Dendritic cell treated with granulocyte-macrophage colony-stimulating factor and Interleukin-4, amounts not matched to agents 40 ng/mL and 50 ng/mL, for 4 days (primary cell): ENCODE results near the gene FMO1.

ENCODE experiments used
- H3K27ac Mint-ChIP-seq: one replicate; pipeline ENCODE4 v1.8.0; 2022; ENCODE audit warnings: mild to moderate bottlenecking, mixed read lengths
- H3K27me3 Mint-ChIP-seq: one replicate; pipeline ENCODE4 v1.8.0; 2022; ENCODE audit warnings: mild to moderate bottlenecking, mixed read lengths
- H3K36me3 Mint-ChIP-seq: one replicate; pipeline ENCODE4 v1.8.0; 2022; ENCODE audit warnings: low read depth, mixed read lengths
- H3K4me1 Mint-ChIP-seq: one replicate; pipeline ENCODE4 v1.8.0; 2022; ENCODE audit warnings: low read depth, mixed read lengths
- H3K4me3 Mint-ChIP-seq: one replicate; pipeline ENCODE4 v1.8.0; 2022; ENCODE audit warnings: mild to moderate bottlenecking, moderate library complexity, mixed read lengths
- H3K9me3 Mint-ChIP-seq: one replicate; pipeline ENCODE4 v1.8.0; 2022; ENCODE audit warnings: mixed read lengths
- intact Hi-C: fragments of 100-400 bp; cut with micrococcal nuclease; formaldehyde crosslinking; loops from one replicate; pipeline ENCODE4 v1.15.0; 2022

FMO1 gene

GRCh38 chr1:171251042-171251951 lies 3.0 kb downstream of the FMO1 start:
- intact Hi-C loops, result no loop called here
- Mint-ChIP-seq H3K4me1 (peaks cover 6% of the 10 kb centered on the region), H3K9me3 (no peaks in the 10 kb centered on the region), H3K27me3 (peaks cover 28% of the 10 kb centered on the region), H3K4me3 (peak overlapping the region; percentile 69), H3K27ac (no peak overlapping the region), H3K36me3 (no peaks in the 10 kb centered on the region)

DNA sequence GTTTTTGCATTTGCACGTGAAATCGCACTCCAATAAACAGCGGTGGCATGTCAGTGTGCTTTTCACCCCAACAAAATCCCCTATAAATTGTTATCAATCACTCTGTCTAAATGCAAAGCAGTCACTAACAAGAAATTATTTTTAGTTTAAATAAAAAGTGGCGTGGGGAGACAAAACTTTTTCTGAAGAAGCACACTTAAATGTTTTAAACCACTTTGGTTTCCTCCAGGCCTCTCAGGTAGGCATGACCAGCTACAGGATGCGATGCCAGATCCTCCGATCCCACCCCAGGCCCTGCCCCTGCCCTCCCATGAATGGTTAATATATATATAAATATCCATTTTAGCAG lies 3.6 kb downstream of the FMO1 start:
- Mint-ChIP-seq H3K9me3 (no peaks in the 10 kb centered on the region), H3K4me3 (no peak overlapping the region), H3K27me3 (peaks cover 28% of the 10 kb centered on the region), H3K4me1 (peaks cover 6% of the 10 kb centered on the region), H3K36me3 (no peaks in the 10 kb centered on the region), H3K27ac (no peak overlapping the region)
- intact Hi-C loops, result no loop called here

GRCh38 chr1:171252482-171252881 lies 4.2 kb downstream of the FMO1 start:
- H3K27ac Mint-ChIP-seq, result no peak overlapping the region
- H3K36me3 Mint-ChIP-seq, result no peaks in the 10 kb centered on the region
- intact Hi-C loops, result no loop called here
- H3K27me3 Mint-ChIP-seq, result peaks cover 26% of the 10 kb centered on the region
- peaks cover 6% of the 10 kb centered on the region for H3K4me1 Mint-ChIP-seq
- H3K9me3 Mint-ChIP-seq, result no peaks in the 10 kb centered on the region
- no peak overlapping the region for H3K4me3 Mint-ChIP-seq

DNA sequence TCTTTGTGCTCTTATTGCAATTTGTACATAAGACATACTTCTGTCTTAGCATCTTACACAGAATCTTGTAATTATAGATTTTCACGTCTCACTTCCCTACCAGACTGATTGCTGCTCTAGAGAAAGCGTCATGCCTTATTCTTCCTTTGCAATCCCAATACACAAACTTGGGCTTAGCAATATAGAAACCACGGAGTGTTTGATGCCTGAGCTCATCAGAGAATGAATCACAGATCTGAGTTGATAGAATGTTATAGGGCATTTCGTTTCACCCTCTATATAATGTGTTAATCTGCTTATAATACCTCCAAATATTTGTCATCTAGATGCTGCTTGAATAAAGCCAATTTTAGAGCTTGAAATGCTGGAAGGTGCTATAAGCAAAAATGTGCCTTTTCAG lies 6.6 kb downstream of the FMO1 start:
- intact Hi-C loops, result no loop called here
- Mint-ChIP-seq H3K4me3 (no peak overlapping the region), H3K4me1 (peaks cover 6% of the 10 kb centered on the region), H3K27me3 (peaks cover 21% of the 10 kb centered on the region), H3K27ac (no peak overlapping the region), H3K9me3 (no peaks in the 10 kb centered on the region), H3K36me3 (no peaks in the 10 kb centered on the region)

- Mint-ChIP-seq H3K36me3 (no peaks in the 10 kb centered on the region), H3K4me3 (no peak overlapping the region), H3K27ac (no peak overlapping the region)
Observed at GRCh38 chr1:171256940-171257606, 8.8 kb downstream of the FMO1 start.

GRCh38 chr1:171257607-171258076 lies 9.3 kb downstream of the FMO1 start:
- H3K4me3 Mint-ChIP-seq, result no peak overlapping the region
- H3K27ac Mint-ChIP-seq, result no peak overlapping the region
- H3K27me3 Mint-ChIP-seq, result peaks cover 5% of the 10 kb centered on the region
- no peaks in the 10 kb centered on the region for H3K36me3 Mint-ChIP-seq
- H3K4me1 Mint-ChIP-seq, result no peaks in the 10 kb centered on the region
- no peaks in the 10 kb centered on the region for H3K9me3 Mint-ChIP-seq
- intact Hi-C loops, result no loop called here

More at GRCh38 chr1:171256940-171257606, 8.8 kb downstream of the FMO1 start:
- intact Hi-C loops, result no loop called here
- peaks cover 9% of the 10 kb centered on the region for H3K27me3 Mint-ChIP-seq
- H3K4me1 Mint-ChIP-seq, result no peaks in the 10 kb centered on the region
- no peaks in the 10 kb centered on the region for H3K9me3 Mint-ChIP-seq

- H3K36me3 Mint-ChIP-seq, result no peaks in the 10 kb centered on the region
- intact Hi-C loops, result no loop called here
- no peak overlapping the region for H3K4me3 Mint-ChIP-seq
- no peak overlapping the region for H3K27ac Mint-ChIP-seq
- H3K27me3 Mint-ChIP-seq, result peaks cover 2% of the 10 kb centered on the region
- no peaks in the 10 kb centered on the region for H3K4me1 Mint-ChIP-seq
- H3K9me3 Mint-ChIP-seq, result no peaks in the 10 kb centered on the region
Observed at GRCh38 chr1:171258429-171258828, 10.1 kb downstream of the FMO1 start.

GRCh38 chr1:171258943-171259342 lies 10.6 kb downstream of the FMO1 start:
- H3K9me3 Mint-ChIP-seq, result no peaks in the 10 kb centered on the region
- H3K36me3 Mint-ChIP-seq, result no peaks in the 10 kb centered on the region
- no peaks in the 10 kb centered on the region for H3K4me1 Mint-ChIP-seq
- H3K27ac Mint-ChIP-seq, result no peak overlapping the region
- peaks cover 2% of the 10 kb centered on the region for H3K27me3 Mint-ChIP-seq
- no peak overlapping the region for H3K4me3 Mint-ChIP-seq
- intact Hi-C loops, result no loop called here

GRCh38 chr1:171261336-171261735 lies 13.0 kb downstream of the FMO1 start:
- no peak overlapping the region for H3K4me3 Mint-ChIP-seq
- no peak overlapping the region for H3K27ac Mint-ChIP-seq
- H3K9me3 Mint-ChIP-seq, result no peaks in the 10 kb centered on the region

GRCh38 chr1:171263901-171264300 lies 15.6 kb downstream of the FMO1 start:
- no peaks in the 10 kb centered on the region for H3K9me3 Mint-ChIP-seq
- no peaks in the 10 kb centered on the region for H3K36me3 Mint-ChIP-seq
- H3K27ac Mint-ChIP-seq, result no peak overlapping the region
- H3K4me1 Mint-ChIP-seq, result no peaks in the 10 kb centered on the region
- intact Hi-C loops, result no loop called here
- no peak overlapping the region for H3K4me3 Mint-ChIP-seq
- H3K27me3 Mint-ChIP-seq, result no peaks in the 10 kb centered on the region

More at GRCh38 chr1:171261336-171261735, 13.0 kb downstream of the FMO1 start:
- H3K27me3 Mint-ChIP-seq, result no peaks in the 10 kb centered on the region
- H3K4me1 Mint-ChIP-seq, result no peaks in the 10 kb centered on the region
- no peaks in the 10 kb centered on the region for H3K36me3 Mint-ChIP-seq
- intact Hi-C loops, result no loop called here

GRCh38 chr1:171265686-171266085 lies 17.4 kb downstream of the FMO1 start:
- Mint-ChIP-seq H3K36me3 (no peaks in the 10 kb centered on the region), H3K4me1 (no peaks in the 10 kb centered on the region), H3K27me3 (peaks cover 2% of the 10 kb centered on the region), H3K9me3 (no peaks in the 10 kb centered on the region), H3K27ac (no peak overlapping the region), H3K4me3 (no peak overlapping the region)
- intact Hi-C loops, result no loop called here

DNA sequence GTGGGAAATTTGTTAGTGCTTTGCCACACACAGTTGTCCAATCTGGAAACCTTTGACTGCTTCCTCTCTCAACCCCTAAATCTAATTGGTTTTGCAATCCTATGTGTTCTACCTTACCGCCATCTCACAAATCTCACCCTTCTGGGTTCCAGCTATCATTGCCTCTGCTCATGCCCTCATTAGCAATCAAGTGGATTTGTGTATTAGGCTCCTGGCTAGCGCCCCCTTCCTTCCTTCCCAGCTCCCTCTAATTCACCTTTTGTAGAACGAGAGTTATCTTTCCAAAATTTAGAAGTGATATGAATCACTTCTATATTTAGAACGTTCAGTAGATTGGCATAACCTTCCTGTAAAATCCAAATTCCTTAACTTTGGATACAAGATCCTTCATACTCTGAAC lies 18.6 kb downstream of the FMO1 start:
- no peak overlapping the region for H3K27ac Mint-ChIP-seq
- H3K4me3 Mint-ChIP-seq, result no peak overlapping the region
- H3K4me1 Mint-ChIP-seq, result no peaks in the 10 kb centered on the region
- no peaks in the 10 kb centered on the region for H3K36me3 Mint-ChIP-seq
- H3K27me3 Mint-ChIP-seq, result peaks cover 4% of the 10 kb centered on the region
- intact Hi-C loops, result no loop called here
- no peaks in the 10 kb centered on the region for H3K9me3 Mint-ChIP-seq

- no peaks in the 10 kb centered on the region for H3K4me1 Mint-ChIP-seq
- peaks cover 4% of the 10 kb centered on the region for H3K27me3 Mint-ChIP-seq
- H3K27ac Mint-ChIP-seq, result no peak overlapping the region
- no peaks in the 10 kb centered on the region for H3K36me3 Mint-ChIP-seq
- intact Hi-C loops, result no loop called here
- H3K4me3 Mint-ChIP-seq, result no peak overlapping the region
- H3K9me3 Mint-ChIP-seq, result no peaks in the 10 kb centered on the region
Observed at GRCh38 chr1:171267391-171267790, 19.1 kb downstream of the FMO1 start.

GRCh38 chr1:171270806-171271205 lies 22.5 kb downstream of the FMO1 start:
- Mint-ChIP-seq H3K9me3 (no peaks in the 10 kb centered on the region), H3K27ac (no peak overlapping the region), H3K4me3 (no peak overlapping the region), H3K36me3 (no peaks in the 10 kb centered on the region), H3K27me3 (peaks cover 4% of the 10 kb centered on the region), H3K4me1 (peaks cover 6% of the 10 kb centered on the region)
- intact Hi-C loops, result no loop called here
